ENCODE results near the gene TNS1.

TNS1 gene

DNA sequence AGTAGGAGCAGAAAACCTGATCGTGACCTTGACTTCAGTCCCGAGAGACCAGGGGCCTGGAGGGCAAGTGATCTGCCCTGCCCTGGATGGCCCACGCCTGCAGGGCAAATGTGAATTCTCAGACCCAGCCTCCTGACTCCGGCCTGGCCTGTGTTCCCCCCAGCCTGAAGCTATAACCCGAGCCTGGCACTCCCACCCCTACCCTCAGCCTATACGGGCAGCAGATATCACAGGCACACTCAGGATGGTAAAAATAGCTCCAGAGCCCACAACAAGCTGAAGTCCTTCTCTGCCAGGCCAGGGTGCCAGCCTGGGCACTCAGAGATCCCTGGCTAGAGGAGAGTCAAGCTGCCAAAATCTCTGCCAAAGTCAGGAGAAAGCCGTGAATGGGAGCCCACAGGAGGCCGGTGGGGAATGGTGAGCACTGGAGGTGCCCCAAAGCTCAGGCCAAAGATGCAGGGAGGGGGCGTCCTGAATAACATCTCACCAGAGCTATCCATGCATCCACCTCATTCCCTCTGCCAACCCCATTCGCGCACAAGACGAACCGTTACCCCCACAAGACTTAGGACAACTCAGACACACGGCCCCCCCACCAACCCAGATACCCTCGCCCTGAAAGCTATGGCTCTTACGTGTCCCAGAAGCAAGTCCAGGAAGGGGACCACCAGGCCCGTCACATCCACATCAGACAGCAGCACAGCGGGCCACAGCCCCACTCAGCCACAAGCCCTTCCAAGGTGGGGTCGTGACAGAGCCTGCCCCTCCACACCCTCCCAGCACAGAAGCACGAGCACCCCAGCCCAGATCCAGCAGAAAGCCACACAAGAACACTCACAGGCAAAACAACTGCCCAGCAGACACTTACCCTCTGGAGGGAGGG, 144.9 kb downstream of the TNS1 start:
- in situ Hi-C loops (cut with MboI; ENCODE audit: low sequenced_read_pairs): no loop called here

DNA sequence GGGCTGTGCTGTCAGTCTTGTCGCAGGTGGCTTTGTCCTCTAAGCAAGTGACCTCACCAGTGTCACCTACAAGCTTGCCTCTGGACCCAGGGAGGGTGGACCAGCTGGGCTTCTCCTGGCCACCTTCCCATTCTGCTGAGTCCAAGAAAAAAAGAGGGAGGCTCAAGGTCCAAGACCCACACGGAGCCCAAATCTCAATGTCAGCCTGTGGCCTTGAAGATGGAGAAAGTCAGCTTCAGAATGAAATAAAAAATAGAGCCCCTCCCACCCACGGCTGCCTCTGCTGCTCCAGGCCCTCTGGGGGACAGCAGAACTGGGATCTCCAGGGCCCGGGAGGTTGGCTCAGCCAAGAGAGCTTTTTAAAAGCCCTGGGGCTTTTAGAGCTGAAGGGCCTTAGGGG, 145.9 kb downstream of the TNS1 start:
- in situ Hi-C loops (cut with MboI; ENCODE audit: low sequenced_read_pairs): no loop called here

DNA sequence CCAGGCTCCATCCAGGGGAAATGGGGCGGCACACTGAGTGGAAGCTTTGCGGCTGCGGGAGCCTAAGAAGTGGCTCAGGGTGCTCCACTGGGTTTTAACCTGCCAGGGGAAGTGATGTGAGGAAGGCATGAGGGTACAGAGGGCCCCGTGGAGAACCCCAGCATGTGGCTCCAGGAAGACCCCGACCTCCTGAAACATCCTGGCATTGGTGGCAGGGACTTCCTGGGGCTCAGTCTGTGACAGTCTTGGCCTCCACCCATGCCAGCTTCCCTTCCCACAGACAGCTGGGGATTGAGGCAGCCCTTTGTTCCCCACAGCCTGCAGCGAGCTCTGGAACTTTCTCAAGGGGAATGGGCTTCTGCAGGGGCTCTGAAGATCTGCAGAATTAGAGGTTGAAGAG, 146.6 kb downstream of the TNS1 start:
- in situ Hi-C loops (cut with MboI; ENCODE audit: low sequenced_read_pairs): no loop called here

DNA sequence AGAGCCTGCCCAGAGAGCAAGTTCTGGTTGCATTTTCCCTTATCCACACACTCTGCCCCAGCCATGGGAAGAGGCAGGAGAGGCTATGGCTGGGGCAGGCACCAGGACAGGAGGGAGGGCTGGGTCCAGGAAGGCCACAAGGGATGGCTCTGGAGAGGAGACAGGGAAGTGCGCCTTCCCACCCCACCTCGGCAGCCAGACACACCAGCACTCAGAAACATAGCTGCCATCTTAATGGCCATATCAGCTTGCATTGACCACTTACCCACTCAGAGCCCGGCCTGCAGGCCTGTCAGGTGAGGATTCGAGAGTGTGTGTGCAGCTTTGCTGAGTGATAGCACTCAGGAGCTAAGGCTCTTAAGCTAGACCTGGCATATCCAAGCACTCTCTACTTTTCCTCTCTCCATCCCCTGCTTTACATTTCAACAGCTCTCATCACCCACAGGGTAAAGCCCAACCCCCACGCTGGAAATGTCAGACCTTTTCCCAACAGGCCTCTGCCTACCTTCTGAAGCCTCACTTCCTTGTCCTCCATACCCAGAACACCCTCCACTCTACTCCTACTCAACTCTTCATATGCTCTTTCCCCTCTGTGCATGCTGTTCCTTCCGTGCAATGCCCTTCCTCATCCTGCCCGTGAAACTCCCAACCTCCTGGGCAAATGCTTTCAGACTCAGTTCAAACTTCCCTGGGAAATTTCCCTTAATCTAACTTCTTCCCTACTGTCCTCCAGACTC, 147.9 kb downstream of the TNS1 start:
- in situ Hi-C loops (cut with MboI; ENCODE audit: low sequenced_read_pairs): no loop called here

DNA sequence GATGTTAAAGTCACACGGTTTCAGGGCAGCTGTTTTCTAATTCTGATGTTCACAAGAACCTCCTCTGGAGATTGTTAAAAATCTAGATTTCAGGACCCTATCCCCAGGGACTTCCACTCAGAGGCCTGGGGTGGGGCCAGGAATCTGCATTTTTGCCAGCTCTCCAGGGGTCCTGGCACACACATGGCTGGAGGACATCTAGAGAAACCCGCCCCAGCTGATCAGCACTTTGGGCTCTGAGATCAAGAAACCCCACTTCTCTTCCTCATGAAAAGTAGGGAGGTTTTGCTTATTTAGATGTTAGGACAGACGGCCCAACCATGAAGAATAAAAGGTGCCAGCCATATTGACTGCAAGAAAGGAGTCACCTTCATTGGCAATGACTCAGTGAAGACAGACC, 148.8 kb downstream of the TNS1 start:
- in situ Hi-C loops (cut with MboI; ENCODE audit: low sequenced_read_pairs): no loop called here

DNA sequence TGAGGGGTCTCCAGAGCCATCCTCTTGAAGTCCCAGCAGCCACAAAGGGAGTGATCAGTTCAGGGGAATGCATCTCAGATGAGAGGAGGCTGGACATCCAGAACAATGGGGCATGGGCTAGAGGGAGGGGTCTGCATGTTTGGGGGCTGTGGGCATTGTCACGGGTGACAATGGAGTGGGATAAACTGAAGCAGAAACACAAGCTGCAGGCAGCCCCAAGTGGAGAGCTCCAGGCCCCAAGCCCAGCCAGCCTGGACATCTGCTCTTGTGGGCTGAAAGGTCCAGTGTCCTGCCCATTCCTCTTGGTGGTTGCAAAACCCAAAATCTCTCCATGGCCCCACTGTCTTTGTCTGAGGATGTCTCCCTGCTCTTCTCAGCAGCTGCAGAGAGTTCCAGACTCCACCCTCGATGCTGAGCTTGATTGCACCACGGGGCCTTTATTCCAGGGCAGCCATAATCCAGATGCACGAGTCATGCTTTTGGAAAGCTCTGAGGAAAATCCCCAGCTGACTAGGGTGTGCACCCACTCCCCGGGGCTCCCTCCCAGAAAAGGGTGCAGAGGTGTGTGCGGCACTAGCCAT, 149.4 kb downstream of the TNS1 start:
- in situ Hi-C loops (cut with MboI; ENCODE audit: low sequenced_read_pairs): no loop called here

DNA sequence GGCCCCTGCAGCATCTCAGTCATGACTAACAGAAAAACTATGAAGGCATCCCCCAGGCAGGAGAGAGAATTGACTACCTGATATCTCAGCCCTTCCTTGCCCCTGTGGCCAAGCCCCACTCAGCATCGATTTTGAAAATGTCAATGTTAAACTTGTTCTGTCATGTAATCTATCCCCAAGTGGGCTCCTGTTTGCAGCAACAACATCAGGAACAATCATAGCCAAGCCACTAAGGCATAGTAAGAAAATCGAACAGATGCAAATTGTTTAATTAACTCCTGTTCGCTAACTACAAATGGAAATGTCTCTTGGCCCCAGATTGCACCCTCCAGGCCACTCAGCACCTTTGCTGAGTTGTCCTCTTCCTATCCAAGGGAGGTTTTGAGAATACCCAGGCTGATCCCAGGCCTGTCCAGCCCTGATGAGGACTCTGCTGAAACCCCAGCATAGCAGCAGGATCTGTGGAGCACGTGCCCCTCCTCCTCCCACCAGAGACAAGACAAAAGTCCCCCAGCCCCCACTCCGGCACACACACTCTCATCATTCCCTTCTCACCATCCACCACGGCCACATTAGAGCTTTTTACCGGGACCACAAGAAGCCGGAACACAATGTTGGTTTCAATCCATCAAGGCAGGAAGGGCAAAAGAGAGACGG, 150.1 kb downstream of the TNS1 start:
- in situ Hi-C loops (cut with MboI; ENCODE audit: low sequenced_read_pairs): no loop called here

DNA sequence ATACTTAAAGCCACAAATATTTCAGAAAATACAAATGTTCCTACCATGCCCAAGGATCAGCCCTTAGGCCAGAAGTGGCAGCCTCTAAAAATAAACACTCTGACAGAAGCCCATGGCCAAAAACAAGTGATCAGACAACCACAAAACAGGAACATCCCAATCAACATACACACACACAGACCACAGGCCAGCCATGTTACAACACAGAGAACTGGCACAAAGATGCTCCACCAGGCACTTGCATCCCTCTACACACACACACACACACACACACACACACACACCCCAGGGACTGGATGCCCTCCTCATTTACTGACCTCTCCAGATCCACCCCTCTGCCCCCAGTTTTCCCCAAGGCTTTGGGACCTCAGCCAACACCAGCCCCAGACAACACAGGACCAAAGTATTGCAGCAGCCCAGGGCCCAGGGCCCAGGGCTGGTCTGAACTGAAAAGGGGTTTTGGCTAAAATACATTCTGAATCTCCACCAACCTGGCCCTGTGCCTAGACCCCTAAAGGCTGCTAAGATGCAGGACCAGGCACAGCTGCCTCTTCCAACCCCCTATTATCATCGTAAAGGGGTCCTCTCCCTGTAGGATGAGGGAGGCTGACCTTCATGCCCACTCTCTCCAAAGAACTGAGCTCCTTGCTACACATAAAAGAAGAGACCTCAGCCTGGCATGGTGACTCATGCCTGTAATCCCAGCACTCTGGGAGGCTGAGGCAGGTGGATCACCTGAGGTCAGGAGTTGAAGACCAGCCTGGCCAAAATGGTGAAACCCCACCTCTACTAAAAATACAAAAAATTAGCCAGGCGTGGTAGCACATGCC, 151.4 kb downstream of the TNS1 start:
- in situ Hi-C loops (cut with MboI; ENCODE audit: low sequenced_read_pairs): no loop called here

DNA sequence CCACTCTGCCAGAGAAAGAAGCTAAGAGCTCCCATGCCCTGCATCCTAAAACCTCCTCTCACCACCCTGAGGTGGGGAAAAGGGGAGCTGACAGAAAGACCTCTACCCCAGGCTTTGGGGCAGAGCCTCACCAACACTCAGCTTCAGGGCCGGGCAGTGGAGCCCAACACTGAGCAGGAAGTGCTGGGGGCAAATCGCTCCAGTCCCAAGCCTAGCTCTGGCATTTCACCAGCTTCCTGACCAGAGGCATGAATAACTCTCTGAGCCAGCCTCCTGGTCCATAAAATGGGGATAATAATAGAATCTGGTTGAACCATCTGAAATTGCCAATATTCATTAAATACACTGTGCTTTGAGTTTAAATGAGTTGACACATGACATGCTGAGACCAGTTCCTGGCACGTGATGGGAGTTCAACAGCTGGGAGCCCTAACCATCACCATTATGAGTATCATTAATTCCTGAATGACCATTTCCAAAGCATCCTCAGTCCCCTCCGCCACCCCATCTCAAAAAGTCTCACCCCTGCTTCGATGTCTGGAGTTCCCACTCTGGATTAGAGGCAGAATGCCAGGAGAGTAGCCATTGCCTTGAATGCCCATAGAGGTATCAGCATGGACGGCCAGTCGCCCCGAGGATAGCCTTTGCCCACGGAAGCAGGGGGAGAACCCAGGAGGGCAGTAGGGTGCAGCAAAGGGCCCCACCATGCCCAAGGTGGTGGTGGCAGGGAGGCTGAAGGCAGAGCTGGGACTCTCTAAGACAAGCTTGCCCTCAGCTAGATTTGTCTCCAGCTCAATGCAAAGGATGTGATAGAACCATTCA, 153.4 kb downstream of the TNS1 start:
- in situ Hi-C loops (cut with MboI; ENCODE audit: low sequenced_read_pairs): no loop called here

DNA sequence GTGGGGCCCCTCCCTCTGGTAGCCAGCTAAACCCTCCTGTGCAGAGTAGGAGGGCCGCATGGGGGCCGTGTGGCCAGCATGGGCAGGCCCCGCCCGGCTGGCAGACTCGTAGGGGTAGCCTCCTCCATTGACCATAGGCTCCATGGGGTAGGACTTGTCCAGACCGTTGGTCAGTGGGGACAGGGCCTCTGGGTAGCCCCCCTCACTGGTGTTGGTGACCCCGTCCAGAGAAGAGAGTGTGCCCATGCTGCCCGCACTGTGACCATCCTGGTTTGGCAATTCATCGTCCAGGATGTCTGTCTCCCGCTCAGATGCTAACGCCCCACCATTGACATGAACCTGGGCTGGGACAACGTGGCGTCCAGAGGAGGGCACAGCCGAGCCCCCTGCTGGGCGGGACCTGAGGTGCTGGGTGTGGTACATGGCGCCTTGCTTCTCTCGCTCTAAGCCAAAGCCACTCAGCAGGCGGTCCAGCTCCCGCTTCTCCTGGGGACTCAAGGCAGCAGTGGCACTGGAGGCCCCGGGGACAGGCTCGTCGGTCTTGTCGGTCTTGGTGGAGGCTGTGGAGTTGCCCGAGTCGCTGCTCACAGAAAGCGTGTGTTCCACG, 154.3 kb downstream of the TNS1 start:
- in situ Hi-C loops (cut with MboI; ENCODE audit: low sequenced_read_pairs): no loop called here

DNA sequence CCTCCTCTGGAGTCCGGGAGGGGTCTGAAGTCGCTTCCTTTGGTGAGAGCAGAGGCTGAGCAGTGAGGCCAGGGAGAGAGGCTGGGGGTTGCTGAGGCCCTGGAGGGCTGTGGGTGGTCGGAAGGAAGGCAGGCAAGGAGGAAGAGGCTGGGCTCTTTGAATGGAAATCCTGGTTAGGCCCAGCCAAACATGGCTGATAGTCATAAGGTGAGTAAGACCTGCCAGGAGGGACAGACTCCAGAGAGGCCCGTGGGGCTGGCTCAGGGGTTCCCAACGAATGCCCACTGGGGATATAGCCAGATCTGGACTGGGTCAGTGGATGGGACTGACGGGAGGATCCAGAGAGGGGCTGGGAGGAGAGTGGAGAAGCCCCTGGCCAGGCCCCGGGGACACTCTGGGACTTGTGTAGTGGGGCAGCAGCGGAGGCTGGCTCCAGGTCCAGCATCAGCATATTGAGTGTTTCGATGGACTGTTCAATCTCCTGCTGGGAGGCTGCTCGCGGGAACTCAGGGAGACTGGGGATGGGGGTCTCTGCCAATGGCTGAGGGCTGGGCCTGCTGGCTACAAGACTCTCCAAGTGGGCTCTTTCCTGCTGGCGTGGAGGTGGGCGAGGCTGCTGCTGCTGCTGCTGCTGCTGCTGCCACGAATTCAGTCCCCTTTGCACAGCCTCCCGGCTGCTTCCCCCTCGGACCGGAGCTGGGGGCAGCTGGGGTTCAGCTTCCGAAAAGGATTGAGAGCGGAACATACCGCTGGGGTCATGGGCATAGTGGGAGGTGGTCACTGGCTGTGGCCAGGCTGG, 155.0 kb downstream of the TNS1 start:
- in situ Hi-C loops (cut with MboI; ENCODE audit: low sequenced_read_pairs): no loop called here

DNA sequence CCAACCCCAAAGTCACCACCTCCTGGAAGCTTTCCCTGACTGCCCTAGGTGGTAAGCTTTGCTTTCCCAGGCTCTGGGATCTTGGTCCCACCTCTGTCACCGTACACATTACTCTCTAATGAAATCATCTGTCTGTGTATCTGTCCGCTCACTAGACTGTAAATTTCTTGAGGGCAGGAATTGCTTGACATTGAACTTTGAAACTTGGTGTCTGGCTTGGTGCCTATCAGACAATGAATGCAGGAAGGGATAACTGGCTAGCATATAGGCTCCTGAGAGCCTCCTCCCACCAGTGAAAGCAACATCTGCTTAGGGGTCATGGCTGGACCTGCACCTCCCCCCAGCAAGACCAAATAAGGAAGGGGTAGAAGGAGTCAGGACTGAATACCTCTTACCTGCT, 155.7 kb downstream of the TNS1 start:
- in situ Hi-C loops (cut with MboI; ENCODE audit: low sequenced_read_pairs): no loop called here

DNA sequence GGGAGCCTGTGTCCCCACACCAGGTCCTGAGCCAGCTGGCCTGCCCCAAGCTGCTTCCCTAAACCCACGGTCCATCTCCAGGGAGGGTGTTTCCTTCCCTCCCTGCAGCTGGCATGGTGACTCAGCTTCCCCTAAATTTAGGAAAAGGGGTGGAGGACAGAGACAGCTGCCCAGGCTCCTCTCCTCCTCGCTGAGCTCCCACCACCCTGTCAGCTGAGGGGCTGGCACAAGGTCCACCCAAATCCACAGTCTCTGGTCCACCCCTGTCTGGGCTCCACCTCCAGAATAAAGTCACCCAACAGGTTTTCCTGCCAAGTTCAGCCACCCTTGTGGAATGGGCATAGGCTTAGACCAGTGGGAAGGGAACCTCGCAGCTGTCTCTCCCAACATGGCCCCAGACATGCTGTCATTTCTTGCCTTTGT, 156.5 kb downstream of the TNS1 start:
- in situ Hi-C loops (cut with MboI; ENCODE audit: low sequenced_read_pairs): no loop called here

DNA sequence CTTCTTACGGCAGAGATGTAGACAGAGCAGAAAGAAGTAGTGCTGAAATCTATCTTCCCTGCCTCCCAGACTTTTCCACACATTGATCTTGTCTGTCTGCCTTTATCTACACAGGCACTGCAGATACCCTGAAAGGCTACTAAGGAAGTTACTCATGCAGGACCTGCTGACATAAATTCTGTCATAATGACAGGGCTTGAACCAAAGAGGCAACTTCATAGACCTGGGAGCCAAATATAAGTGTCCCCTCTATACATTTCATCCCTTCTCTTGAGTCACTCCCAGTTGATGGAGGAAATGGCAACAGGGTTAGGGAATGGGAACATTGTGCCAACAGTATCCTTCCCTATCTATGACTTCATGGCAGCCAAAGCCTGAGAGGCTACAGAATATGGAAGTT, 157.5 kb downstream of the TNS1 start:
- in situ Hi-C loops (cut with MboI; ENCODE audit: low sequenced_read_pairs): no loop called here

DNA sequence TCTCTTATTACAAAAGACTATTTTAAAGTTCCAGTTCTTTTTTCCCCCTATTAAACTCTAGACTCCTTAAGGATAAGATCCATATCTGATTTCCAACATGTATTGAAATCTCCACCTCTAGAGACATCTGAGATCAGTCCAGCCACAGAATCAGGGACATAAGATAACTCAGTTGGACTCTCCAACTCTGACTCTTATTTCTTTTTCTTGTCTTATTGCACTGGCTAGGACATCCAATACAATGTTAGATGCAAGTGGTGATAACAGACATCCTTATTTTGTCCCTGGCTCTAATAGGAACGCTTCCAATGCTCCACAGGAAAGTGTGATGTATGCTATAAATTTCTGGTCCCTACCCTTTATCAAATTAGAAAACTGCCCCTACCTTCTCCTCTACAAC, 158.1 kb downstream of the TNS1 start:
- in situ Hi-C loops (cut with MboI; ENCODE audit: low sequenced_read_pairs): no loop called here

DNA sequence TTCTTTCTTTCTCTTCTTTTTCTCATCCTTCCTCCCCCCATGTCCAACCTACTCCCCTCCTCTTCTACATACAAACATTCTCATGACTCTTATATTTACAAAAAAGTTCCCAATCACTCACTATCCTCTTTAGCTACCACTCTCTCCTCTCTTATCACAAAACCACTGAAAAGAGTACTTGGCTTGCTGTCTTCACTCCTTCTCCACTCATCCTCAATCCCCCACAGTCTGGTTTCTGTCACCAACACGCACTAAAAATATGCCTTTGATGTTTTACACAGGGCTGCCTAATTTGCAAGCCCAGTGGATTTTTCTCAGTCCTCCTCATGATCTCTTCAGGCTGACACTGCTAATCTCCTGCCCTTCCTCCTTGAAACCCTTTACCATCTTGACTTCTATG, 159.5 kb downstream of the TNS1 start:
- in situ Hi-C loops (cut with MboI; ENCODE audit: low sequenced_read_pairs): no loop called here

DNA sequence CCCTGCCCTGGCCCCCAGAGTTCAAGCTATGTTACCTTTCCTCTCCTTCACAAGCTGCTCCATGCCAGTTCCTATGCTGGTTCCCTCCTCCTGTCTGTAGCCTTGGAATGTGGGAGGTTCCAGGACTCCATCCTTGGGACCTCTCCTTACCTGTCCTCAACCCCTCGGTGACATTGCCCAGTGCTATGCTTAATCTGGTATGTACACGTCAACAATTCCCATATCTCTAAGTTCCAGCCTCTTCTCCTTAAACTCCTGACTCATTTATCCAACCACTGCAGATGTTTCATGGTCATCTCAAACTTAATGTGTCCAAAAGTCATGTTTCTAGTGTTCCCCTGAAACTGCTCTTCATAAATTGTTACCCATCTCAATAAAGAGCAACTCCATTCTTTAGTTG, 160.8 kb downstream of the TNS1 start:
- in situ Hi-C loops (cut with MboI; ENCODE audit: low sequenced_read_pairs): no loop called here

DNA sequence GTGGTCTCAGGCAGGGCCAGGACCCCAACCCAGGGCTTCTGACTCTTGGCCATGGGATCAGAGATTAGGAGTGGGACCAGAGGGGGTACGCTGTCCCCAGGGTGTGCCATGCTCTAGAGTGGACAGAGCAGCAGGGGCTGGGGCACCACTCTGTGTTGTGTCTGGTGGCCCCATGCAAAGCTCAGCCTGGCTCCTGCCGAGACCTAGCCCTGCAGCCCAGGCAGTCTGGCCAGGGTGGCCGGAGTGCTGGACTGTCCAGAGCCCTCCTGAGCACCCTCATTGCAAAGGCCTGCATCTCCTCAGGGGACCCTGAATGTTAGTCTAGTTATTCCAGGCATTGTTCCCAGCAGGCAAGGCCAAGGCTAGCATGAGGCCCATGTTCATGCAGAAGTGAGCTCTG, 162.3 kb downstream of the TNS1 start:
- in situ Hi-C loops (cut with MboI; ENCODE audit: low sequenced_read_pairs): no loop called here

DNA sequence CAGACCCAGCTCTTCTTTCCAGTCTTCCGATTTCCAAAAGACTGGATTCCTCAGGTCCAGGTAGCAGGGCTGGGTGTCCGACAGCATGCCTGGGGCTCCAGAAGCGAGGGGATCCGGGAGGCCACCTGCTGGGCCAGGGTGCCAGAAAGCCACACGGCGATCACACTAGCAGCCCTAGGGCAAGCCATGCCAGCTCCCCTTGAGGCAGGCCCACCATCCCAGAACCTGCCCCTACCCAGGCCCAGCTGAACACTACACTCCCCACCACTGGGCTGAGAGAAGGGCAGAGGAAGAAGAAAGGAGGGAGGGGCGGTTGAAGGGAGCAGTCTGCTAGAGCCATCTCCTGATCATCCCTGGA, 163.1 kb downstream of the TNS1 start:
- in situ Hi-C loops (cut with MboI; ENCODE audit: low sequenced_read_pairs): no loop called here
